T-helper 1 cell treated with Interleukin-12 subunit alpha and Interleukin-12 subunit beta and Interleukin-4 antibody, amounts not matched to agents 30 μg/mL and 1 μg/mL, for 36 hours (primary cell): Measurements from ENCODE around the gene SPAG4.

ENCODE experiments used
- H3K27ac Mint-ChIP-seq: one replicate; pipeline ENCODE4 v1.8.0; 2021; ENCODE audit warnings: mild to moderate bottlenecking, mixed read lengths
- H3K27me3 Mint-ChIP-seq: one replicate; pipeline ENCODE4 v1.8.0; 2021; ENCODE audit warnings: low read depth, mixed read lengths
- H3K36me3 Mint-ChIP-seq: one replicate; pipeline ENCODE4 v1.8.0; 2021; ENCODE audit warnings: low read depth, mixed read lengths
- H3K4me1 Mint-ChIP-seq: one replicate; pipeline ENCODE4 v1.8.0; 2021; ENCODE audit warnings: low read depth, mixed read lengths
- H3K4me3 Mint-ChIP-seq: one replicate; pipeline ENCODE4 v1.8.0; 2021; ENCODE audit warnings: mild to moderate bottlenecking, moderate library complexity, mixed read lengths
- H3K9me3 Mint-ChIP-seq: one replicate; pipeline ENCODE4 v1.8.0; 2021; ENCODE audit warnings: mixed read lengths

SPAG4 gene

DNA sequence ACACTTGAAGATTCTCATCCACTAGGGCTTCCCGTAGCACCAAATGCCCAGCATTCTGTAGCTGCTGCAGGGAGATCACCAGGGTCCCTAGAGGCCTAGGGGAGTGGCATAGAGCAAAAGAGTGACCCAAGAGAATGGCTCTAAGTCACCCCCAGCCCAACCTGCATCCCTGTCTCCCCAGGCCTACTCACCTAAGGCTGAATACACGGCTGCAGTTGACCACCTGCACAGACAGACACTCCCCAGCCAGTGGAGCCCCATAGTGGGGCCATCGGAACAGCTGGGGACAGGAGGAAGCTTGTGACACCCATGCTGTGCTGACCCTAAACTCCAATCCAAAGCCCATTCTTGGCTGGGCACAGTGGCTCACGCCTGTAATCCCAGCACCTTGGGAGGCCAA is 9.5 kb upstream of the SPAG4 start:
- no peak overlapping the region for H3K27ac Mint-ChIP-seq
- H3K27me3 Mint-ChIP-seq = peaks cover 13% of the 10 kb centered on the region
- H3K4me3 Mint-ChIP-seq = no peak overlapping the region
- no peaks in the 10 kb centered on the region for H3K36me3 Mint-ChIP-seq
- H3K4me1 Mint-ChIP-seq = peaks cover 5% of the 10 kb centered on the region
- H3K9me3 Mint-ChIP-seq = no peaks in the 10 kb centered on the region

DNA sequence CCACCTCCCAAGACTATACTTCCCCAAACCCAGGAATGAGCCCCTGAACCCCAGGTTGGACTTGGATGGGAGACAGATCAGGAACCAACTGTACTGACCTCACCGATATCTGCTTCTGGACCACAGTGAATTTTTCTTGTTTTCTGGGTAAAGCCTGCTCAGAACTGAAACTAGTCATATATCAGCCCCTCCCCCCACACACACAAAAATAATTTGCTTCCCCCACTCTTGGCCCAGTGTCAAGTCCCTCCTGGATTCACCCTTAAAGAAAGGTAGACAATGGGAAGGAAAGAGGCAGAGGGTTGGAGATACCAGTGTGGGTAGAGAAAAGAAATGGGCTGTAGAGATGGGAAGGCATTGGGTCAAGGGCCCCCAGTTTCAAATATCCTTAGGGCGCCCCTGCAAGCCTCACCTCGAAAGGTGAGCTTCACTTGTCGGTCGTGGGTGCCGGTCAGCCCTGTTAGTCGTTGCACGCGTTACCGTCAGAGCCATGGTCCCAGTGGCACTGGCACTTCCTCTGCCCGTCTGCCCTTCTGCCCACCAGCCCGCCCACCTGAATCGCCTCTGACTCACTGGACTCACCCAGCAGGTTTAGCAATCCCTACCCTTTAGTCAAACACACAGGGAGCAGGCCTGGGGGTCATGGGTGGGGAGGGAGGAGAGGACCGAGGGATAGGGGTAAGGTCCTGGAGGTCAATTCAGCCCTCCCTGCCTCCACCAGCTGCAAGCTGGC is 8.5 kb upstream of the SPAG4 start:
- Mint-ChIP-seq H3K36me3 (no peaks in the 10 kb centered on the region), H3K27me3 (peaks cover 8% of the 10 kb centered on the region), H3K27ac (no peak overlapping the region), H3K4me3 (no peak overlapping the region), H3K4me1 (peaks cover 3% of the 10 kb centered on the region), H3K9me3 (no peaks in the 10 kb centered on the region)

DNA sequence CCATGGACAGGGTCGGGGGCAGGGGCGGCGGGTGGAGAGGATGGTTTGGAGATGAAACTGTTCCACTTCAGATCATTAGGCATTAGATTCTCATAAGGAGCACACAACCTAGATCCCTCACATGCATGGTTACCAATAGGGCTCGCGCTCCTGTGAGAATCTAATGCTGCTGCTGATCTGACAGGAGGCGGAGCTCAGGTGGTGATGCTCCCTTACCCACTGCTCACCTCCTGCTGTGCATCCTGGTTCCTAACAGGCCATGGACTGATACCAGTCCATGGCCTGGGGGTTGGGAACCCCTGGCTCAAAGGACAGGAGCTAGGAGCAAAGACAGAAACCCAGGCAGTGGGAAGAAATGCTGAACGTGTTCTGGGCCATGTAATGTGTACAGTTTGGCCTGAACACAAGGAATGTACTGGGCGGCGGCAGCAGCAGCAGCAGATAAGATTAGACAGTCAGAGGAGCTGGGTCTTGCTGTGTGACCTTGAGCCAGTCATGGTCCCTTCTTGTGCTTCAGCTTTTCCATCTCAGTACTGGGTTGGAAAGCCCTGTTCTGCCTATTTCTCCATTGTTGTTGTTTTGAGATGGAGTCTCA is 4.7 kb upstream of the SPAG4 start:
- H3K9me3 Mint-ChIP-seq = no peaks in the 10 kb centered on the region
- no peaks in the 10 kb centered on the region for H3K27me3 Mint-ChIP-seq
- no peak overlapping the region for H3K4me3 Mint-ChIP-seq
- H3K27ac Mint-ChIP-seq = no peak overlapping the region
- no peaks in the 10 kb centered on the region for H3K36me3 Mint-ChIP-seq
- peaks cover 6% of the 10 kb centered on the region for H3K4me1 Mint-ChIP-seq

DNA sequence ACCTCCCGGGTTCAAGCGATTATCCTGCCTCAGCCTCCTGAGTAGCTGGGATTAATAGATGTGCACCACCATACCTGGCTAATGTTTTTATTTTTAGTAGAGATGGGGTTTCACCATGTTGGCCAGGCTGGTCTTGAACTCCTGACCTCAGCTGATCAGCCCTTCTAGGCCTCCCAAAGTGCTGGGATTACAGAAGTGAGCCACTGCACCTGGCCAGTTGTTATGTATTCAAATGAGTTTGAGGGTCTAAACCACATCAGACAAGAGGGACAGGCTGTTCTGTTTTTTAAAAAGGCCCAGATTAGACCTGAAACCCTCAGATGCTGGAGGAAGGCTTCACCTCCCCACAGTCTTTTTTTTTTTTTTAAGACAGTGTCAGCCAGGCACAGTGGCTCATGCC is 4.1 kb upstream of the SPAG4 start:
- no peak overlapping the region for H3K4me3 Mint-ChIP-seq
- peaks cover 6% of the 10 kb centered on the region for H3K4me1 Mint-ChIP-seq
- no peak overlapping the region for H3K27ac Mint-ChIP-seq
- H3K27me3 Mint-ChIP-seq = no peaks in the 10 kb centered on the region
- no peaks in the 10 kb centered on the region for H3K36me3 Mint-ChIP-seq
- H3K9me3 Mint-ChIP-seq = no peaks in the 10 kb centered on the region

DNA sequence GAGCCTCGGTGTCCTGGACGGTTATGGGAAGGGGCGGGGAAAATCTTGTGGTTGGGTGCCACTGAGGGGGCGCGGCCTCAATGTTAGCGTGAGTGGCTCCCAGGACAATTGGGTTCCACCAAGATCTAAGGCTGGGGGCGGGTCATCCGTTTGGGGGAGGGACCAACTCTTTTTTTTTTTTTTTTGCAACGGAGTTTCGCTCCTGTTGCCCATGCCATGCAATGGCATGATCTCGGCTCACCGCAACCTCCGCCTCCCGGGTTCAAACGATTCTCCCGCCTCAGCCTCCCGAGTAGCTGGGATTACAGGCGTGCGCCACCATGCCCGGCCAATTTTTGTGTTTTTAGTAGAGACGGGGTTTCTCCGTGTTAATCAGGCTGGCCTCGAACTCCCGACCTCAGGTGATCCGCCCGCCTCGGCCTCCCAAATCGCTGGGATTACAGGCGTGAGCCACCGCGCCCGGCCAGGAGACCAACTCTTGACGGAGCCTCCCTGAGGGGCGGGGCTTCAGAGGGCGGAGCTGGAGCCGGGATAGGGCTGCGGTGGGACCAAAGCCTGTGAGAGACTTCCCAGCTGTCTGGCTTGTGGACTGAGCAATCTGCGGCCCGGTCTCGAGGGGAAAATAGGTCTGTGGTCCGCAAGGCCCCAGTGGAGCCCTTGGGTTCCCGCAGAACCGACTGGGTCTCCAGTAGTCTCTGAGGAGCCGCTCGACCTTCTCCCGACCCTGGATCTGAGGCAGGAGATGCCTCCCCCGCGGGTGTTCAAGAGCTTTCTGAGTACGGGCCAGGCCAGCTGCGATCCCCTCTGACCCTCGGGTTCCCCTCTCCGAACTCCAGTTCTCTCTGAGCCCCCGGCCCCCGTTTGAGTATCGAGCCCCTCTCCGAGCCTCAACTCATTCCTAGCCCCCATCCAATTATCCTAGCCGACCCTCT is 1.1 kb downstream of the SPAG4 start:
- peak overlapping the region; percentile 91 for H3K27ac Mint-ChIP-seq

DNA sequence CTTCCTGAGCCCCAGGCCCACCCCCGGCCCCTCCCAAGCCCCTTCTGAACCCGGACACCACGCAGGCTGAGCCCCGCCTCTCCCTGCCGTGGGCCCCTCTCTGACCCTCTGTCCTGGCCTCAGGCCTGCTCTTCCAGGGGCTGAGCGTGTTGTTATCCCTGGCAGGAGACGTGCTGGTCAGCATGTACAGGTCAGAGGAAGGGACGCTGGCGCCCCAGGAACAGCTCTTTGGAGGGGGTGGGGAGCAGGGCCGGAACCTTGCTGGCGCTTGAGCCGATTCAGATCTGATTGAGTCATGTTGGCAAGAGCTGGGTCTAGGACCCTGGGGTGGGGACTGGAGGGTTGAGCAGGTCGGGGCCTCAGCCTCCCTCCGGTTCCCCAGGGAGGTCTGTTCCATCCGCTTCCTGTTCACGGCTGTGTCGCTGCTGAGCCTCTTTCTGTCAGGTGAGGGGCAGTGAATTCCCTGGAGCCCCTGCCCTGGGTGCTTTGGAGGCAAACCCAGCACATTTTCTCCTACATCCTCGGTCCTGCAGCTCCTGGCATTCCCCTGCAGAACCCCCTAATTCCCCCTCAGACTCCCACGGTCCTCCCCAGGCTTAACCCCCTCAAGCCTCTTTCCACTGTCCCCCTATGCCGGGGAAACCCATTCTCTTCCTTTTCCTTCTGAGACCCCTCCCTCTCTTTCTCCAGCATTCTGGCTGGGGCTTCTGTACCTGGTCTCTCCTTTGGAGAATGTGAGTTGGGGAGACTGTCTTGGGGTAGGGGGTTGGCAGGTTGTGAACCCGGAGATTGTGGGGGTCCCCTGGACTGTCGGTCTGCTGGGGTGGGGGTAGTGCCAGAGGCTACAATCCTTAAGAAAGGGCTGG is 2.0 kb downstream of the SPAG4 start:
- H3K9me3 Mint-ChIP-seq = no peaks in the 10 kb centered on the region
- peaks cover 29% of the 10 kb centered on the region for H3K4me1 Mint-ChIP-seq
- no peaks in the 10 kb centered on the region for H3K27me3 Mint-ChIP-seq
- peak overlapping the region; percentile 91 for H3K27ac Mint-ChIP-seq
- H3K4me3 Mint-ChIP-seq = peak overlapping the region; percentile 87
- H3K36me3 Mint-ChIP-seq = peaks cover 4% of the 10 kb centered on the region

More for the DNA sequence above, 1.1 kb downstream of the SPAG4 start:
- no peaks in the 10 kb centered on the region for H3K27me3 Mint-ChIP-seq
- peaks cover 29% of the 10 kb centered on the region for H3K4me1 Mint-ChIP-seq
- peak overlapping the region; percentile 87 for H3K4me3 Mint-ChIP-seq
- no peaks in the 10 kb centered on the region for H3K9me3 Mint-ChIP-seq
- peaks cover 3% of the 10 kb centered on the region for H3K36me3 Mint-ChIP-seq

DNA sequence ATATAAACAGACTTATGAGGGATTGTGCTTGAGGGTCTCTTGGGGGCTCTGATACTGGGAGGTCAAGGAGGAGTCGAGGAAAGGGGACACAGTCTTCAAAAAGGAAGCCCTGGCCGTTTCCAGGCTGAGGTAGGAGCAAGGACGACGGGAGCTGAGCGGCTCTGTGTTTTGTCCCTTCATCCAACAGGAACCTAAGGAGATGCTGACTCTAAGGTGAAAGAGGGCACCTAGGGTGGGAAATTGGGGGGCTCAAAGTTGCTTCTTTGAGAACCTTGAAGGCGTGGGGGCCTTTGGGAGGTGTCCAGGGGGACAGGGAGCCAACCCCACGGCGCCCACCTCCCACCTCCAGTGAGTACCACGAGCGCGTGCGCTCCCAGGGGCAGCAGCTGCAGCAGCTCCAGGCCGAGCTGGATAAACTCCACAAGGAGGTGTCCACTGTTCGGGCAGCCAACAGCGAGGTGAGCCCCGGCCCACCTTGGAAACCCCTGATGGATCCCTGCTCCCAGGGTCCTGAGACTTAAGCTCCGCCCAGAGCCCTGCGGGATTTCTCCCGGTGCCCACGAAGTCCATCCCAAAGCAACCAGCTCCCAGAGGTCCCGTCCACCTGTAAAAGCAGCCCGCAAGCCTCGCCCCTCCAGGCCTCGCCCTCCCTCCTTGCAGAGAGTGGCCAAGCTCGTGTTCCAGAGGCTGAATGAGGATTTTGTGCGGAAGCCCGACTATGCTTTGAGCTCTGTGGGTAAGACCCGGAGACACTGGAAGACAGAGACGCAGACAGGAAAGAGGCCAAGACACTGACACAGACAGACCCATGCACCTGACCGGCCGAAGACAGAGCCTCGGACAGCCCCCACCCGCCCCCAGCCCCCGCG is 2.9 kb downstream of the SPAG4 start:
- peaks cover 29% of the 10 kb centered on the region for H3K4me1 Mint-ChIP-seq
- peak overlapping the region; percentile 91 for H3K27ac Mint-ChIP-seq
- peaks cover 4% of the 10 kb centered on the region for H3K36me3 Mint-ChIP-seq
- peak overlapping the region; percentile 87 for H3K4me3 Mint-ChIP-seq
- no peaks in the 10 kb centered on the region for H3K27me3 Mint-ChIP-seq
- H3K9me3 Mint-ChIP-seq = no peaks in the 10 kb centered on the region

DNA sequence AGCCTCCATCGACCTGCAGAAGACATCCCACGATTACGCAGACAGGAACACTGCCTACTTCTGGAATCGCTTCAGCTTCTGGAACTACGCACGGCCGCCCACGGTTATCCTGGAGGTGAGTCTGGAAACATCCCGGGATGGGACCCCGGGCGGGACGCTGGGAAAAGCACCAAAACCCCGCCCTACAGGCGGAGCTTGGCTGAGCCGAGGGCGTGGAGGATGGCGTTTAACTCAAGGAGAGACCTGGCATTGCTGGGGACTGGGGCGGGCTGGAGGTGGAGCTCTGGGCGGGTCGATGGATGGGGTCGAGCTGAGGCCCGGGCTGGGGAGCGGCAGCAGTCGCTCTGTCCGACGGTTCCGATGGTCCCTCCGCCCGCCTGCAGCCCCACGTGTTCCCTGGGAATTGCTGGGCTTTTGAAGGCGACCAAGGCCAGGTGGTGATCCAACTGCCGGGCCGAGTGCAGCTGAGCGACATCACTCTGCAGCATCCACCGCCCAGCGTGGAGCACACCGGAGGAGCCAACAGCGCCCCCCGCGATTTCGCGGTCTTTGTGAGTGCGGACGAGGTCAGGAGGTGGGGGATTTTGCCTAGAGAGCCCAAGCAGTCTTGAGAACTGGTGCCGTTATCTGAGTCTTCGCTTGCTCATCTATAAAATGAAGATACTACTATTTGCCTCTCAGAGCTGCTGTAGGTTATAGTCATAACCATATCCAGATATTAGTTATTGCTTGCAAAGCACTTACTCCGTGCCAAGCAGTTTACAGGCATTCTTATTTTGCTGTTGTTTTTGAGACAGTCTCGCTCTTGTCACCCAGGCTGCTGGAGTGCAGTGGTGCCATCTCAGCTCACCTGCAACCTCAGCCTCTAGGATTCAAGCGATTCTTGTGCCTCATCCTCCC is 3.8 kb downstream of the SPAG4 start:
- peaks cover 4% of the 10 kb centered on the region for H3K36me3 Mint-ChIP-seq
- H3K4me3 Mint-ChIP-seq = peak overlapping the region; percentile 87
- H3K4me1 Mint-ChIP-seq = peaks cover 29% of the 10 kb centered on the region
- H3K9me3 Mint-ChIP-seq = no peaks in the 10 kb centered on the region
- peak overlapping the region; percentile 82 for H3K27ac Mint-ChIP-seq
- no peaks in the 10 kb centered on the region for H3K27me3 Mint-ChIP-seq

DNA sequence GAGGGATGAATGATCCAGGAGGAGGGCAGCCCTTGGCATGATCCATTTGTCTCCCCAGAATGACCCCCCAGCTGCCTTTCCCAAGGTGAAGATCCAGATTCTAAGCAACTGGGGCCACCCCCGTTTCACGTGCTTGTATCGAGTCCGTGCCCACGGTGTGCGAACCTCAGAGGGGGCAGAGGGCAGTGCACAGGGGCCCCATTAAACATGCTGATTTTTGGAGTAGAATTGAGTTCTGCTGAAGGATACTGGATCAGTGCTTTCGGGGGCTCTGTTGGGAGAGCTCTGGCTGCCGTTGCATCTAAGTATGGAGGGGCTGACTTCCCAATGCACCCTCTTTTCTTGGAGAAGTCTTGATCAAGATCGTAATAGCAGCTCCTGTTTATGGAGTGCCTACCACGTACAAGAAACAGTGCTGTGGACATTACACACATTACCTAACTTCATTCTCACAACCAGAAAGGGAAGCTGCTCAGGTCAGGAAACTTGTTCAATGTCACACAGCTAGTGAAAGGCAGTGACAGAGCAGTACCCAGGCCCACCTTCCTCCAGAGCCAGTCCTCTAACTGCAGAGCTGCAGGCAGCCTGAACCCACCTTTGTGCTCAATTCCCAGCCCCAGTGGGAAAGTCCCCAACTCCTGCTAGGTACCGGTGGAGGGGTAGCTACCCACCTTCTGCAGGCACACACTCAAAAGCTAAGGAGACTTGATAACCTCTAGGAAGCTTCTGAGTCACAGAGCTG is 5.4 kb downstream of the SPAG4 start:
- Mint-ChIP-seq H3K4me1 (peaks cover 26% of the 10 kb centered on the region), H3K36me3 (peaks cover 10% of the 10 kb centered on the region), H3K27ac (no peak overlapping the region), H3K4me3 (no peak overlapping the region), H3K9me3 (no peaks in the 10 kb centered on the region), H3K27me3 (no peaks in the 10 kb centered on the region)

DNA sequence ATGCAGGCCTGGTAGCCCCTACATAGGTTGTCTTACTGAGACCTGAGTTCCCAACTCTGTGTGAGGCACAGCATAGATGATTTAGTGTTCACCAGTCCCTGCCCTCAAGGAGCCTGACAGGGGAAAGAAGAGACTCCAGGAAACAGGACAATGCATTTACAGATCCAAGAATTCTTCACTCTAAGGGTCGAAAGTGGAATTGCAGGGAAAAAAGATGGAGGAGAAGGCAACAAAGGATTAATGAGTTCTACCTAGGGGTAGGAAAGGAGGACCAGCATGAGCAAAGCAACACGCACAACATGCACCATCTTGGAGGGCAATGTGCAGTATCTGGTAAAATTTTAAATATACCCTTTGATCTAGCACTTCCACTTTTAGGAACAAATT is 5.9 kb downstream of the SPAG4 start:
- H3K4me3 Mint-ChIP-seq = no peak overlapping the region
- H3K4me1 Mint-ChIP-seq = peaks cover 26% of the 10 kb centered on the region
- peaks cover 10% of the 10 kb centered on the region for H3K36me3 Mint-ChIP-seq
- no peak overlapping the region for H3K27ac Mint-ChIP-seq
- no peaks in the 10 kb centered on the region for H3K9me3 Mint-ChIP-seq
- no peaks in the 10 kb centered on the region for H3K27me3 Mint-ChIP-seq

DNA sequence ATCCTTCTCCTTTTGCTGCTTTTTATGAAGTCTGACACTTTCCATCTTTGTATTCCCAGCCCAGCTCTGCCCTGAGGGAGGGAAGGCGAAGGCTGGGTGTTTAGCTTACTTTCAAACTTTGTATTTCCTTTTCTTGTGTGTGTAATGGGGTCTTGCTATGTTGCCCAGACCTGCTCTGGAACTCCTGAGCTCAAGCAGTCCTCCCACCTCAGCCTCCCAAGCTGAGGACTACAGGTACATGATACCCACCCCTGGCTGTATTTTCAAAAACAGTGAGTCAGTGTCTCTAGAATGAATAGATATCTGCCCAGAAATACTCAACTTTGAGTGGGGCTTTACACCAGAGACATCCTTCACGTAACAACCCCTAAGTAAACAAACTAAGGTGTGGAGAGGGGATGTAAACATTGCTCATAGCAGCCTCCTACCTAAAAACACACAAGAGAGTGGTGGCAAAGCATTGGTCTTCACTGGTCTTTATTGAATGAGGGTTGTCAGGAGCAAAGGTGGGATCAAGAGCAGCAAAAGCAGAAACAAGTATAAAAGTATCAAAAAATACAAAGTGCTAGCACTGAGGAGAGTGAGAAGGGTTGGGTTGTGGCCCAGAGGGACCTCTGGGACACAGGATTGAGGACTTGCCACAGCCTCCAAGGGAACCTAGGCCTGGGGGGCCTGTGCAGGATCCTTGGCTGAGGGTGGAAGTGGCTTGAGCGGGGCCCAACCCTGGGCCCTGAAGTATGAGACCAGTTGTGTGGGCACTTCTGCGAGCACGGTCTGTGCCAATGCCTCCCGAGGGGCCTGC is 10.2 kb downstream of the SPAG4 start:
- Mint-ChIP-seq H3K4me3 (no peak overlapping the region), H3K4me1 (peaks cover 2% of the 10 kb centered on the region), H3K27ac (peak overlapping the region; percentile 13), H3K36me3 (peaks cover 33% of the 10 kb centered on the region), H3K27me3 (no peaks in the 10 kb centered on the region), H3K9me3 (no peaks in the 10 kb centered on the region)
